ENCODE results near the gene RP9. TPM values are rescaled to one million over a fixed set of nuclear protein-coding genes. Genes with fewer than 3 reads are reported as not detected.
"Not testable (repeated sequence)": the region's sequence is repeated elsewhere in the genome, so short reads cannot be mapped to it uniquely, and the experiment has no call there.

Gene RP9
- total RNA-seq, 2 donors from 2014 or later = 20.8 to 32.2 TPM

- not testable (repeated sequence) for H3K9me3 Mint-ChIP-seq; H3K4me1 Mint-ChIP-seq (ENCODE audit: low read depth); DNase-seq; ATAC-seq (replicated peaks in 1 of 2); H3K27me3 Mint-ChIP-seq (ENCODE audit: low read depth); H3K4me3 Mint-ChIP-seq; H3K27ac Mint-ChIP-seq
- peaks cover 7 to 14% of the 10 kb centered on the region in 2 donors for H3K36me3 Mint-ChIP-seq (ENCODE audit: insufficient read depth in 2 of 2)
Measured at GRCh38 chr7:33094745-33095275, 14.4 kb downstream of the RP9 start.

GRCh38 chr7:33093266-33093665 is 15.9 kb downstream of the RP9 start:
- no peaks in the 10 kb centered on the region for H3K27me3 Mint-ChIP-seq (ENCODE audit: low read depth)
- no peak overlapping the region for H3K27ac Mint-ChIP-seq
- no peaks in the 10 kb centered on the region for H3K9me3 Mint-ChIP-seq
- peaks cover 5 to 12% of the 10 kb centered on the region in 2 donors for H3K36me3 Mint-ChIP-seq (ENCODE audit: insufficient read depth in 2 of 2)
- DNase-seq = no peak
- ATAC-seq (replicated peaks in 1 of 2) = no peak
- no peaks in the 10 kb centered on the region for H3K4me1 Mint-ChIP-seq (ENCODE audit: low read depth)
- H3K4me3 Mint-ChIP-seq = no peak overlapping the region

DNA sequence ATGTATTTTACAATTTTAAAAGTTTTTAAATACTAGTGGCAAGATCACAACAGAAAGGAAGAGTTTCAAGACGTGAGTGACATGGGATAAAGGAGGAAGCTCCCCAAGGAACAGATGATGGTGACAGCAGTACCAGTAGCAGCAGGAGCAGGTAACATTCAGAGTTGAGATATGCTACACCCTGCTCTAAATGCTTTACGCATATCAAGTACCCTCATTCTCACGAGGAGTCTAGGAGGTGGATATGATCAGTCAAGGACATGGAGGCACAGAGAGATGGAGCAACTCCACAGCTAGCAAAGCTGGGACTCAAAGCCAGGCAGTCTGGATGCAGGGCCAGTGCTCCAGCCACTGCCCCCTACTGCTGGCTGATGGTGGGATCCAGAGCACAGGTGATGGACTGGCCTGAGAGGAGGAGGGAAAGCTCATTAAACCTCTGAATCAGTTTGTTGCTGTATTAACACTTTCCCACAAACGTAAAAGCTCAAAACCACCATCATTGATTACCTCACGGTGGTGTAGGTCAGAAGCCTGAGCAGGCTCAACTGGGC is 17.5 kb downstream of the RP9 start:
- H3K27me3 Mint-ChIP-seq (ENCODE audit: low read depth) = no peaks in the 10 kb centered on the region
- no peak overlapping the region for H3K4me3 Mint-ChIP-seq
- DNase-seq = no peak
- no peak overlapping the region for H3K27ac Mint-ChIP-seq
- H3K9me3 Mint-ChIP-seq = no peaks in the 10 kb centered on the region
- H3K36me3 Mint-ChIP-seq (ENCODE audit: insufficient read depth in 2 of 2) = peaks cover 1 to 10% of the 10 kb centered on the region in 2 donors
- no peak for ATAC-seq (replicated peaks in 1 of 2)
- no peaks in the 10 kb centered on the region for H3K4me1 Mint-ChIP-seq (ENCODE audit: low read depth)

- H3K4me3 Mint-ChIP-seq = no peak overlapping the region
- no peak for DNase-seq
- no peak overlapping the region for H3K27ac Mint-ChIP-seq
- no peaks in the 10 kb centered on the region for H3K9me3 Mint-ChIP-seq
- peaks cover under 1 to 9% of the 10 kb centered on the region in 2 donors for H3K36me3 Mint-ChIP-seq (ENCODE audit: insufficient read depth in 2 of 2)
- no peaks in the 10 kb centered on the region for H3K4me1 Mint-ChIP-seq (ENCODE audit: low read depth)
- no peak for ATAC-seq (replicated peaks in 1 of 2)
- H3K27me3 Mint-ChIP-seq (ENCODE audit: low read depth) = no peaks in the 10 kb centered on the region
Measured at GRCh38 chr7:33091111-33091531, 18.1 kb downstream of the RP9 start.

DNA sequence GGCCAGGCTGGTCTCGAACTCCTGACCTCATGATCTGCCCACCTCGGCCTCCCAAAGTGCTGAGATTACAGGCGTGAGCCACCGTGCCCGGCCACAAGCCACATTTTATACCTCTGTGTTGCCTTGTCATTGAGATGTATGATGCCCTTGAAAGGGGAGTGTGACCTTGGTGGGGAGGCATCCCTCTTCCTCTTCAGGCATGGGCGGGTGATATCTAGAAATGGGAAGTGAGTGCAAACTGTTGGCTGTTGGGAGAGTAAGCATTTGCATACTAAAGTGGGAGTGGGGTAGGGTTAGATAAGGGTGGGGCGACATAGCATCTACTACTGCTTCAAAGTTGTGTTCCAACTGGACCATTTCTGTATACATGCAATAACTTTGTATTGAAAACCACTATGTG is 20.1 kb downstream of the RP9 start:
- H3K9me3 Mint-ChIP-seq = no peaks in the 10 kb centered on the region
- DNase-seq (no peak), ATAC-seq (replicated peaks in 1 of 2) (no peak)
- no peak overlapping the region for H3K4me3 Mint-ChIP-seq
- H3K4me1 Mint-ChIP-seq (ENCODE audit: low read depth) = no peaks in the 10 kb centered on the region
- no peak overlapping the region for H3K27ac Mint-ChIP-seq
- H3K27me3 Mint-ChIP-seq (ENCODE audit: low read depth) = no peaks in the 10 kb centered on the region
- H3K36me3 Mint-ChIP-seq (ENCODE audit: insufficient read depth in 2 of 2) = peaks cover 0 to 3% of the 10 kb centered on the region in 2 donors

DNA sequence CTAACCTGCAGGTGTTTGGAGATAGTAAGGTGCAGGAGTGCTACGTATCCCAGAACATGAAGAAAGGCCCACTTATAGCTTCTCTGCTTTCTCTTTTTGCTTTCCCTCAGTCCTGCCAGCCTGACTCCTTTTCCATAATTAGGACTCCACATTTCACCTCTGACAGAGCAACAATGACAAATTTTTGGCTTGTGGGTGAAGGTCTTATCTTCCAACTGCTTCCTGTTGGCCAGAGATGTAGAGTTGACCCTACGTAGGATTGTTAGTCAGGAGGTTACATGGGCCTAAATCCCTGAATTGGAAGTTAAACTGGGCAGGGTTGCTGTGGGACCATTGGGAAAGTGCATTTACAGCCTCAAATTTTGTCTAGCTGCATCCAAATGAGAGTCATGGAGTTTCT is 21.3 kb downstream of the RP9 start:
- Mint-ChIP-seq H3K27ac (no peak overlapping the region), H3K4me1 (ENCODE audit: low read depth) (no peaks in the 10 kb centered on the region), H3K9me3 (no peaks in the 10 kb centered on the region), H3K27me3 (ENCODE audit: low read depth) (no peaks in the 10 kb centered on the region), H3K4me3 (no peak overlapping the region), H3K36me3 (ENCODE audit: insufficient read depth in 2 of 2) (peaks cover 0 to 2% of the 10 kb centered on the region in 2 donors)
- ATAC-seq (replicated peaks in 1 of 2) = no peak
- no peak for DNase-seq

DNA sequence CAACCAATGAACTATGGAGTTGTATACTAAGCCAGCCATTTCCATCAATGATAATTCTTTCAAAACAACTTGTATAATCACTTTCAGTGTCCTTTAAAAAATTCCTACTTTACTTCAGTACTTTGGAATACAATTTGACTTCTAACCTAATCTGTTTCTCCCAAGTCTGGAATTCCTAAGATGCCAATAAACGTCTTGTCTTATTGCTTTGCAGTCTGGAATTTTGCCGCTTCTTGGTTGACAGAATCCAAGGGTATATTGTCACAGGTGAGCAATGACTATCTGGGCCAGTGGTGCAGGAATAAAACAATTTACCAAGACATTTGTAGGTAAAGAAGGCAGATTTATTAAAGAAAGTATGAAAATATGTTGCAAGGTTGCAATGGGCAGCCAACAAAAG is 21.8 kb downstream of the RP9 start:
- H3K36me3 Mint-ChIP-seq (ENCODE audit: insufficient read depth in 2 of 2) = no peaks in the 10 kb centered on the region
- ATAC-seq (replicated peaks in 1 of 2) (no peak), DNase-seq (no peak)
- H3K4me3 Mint-ChIP-seq = no peak overlapping the region
- no peak overlapping the region for H3K27ac Mint-ChIP-seq
- H3K4me1 Mint-ChIP-seq (ENCODE audit: low read depth) = no peaks in the 10 kb centered on the region
- no peaks in the 10 kb centered on the region for H3K9me3 Mint-ChIP-seq
- H3K27me3 Mint-ChIP-seq (ENCODE audit: low read depth) = no peaks in the 10 kb centered on the region

GRCh38 chr7:33079763-33080690 is 29.2 kb downstream of the RP9 start:
- Mint-ChIP-seq H3K27ac (no peak overlapping the region), H3K4me3 (no peak overlapping the region), H3K36me3 (ENCODE audit: insufficient read depth in 2 of 2) (no peaks in the 10 kb centered on the region), H3K9me3 (no peaks in the 10 kb centered on the region), H3K27me3 (ENCODE audit: low read depth) (peaks cover 11% of the 10 kb centered on the region), H3K4me1 (ENCODE audit: low read depth) (peaks cover 9% of the 10 kb centered on the region)
- no peak for ATAC-seq (replicated peaks in 1 of 2)
- DNase-seq = no peak

DNA sequence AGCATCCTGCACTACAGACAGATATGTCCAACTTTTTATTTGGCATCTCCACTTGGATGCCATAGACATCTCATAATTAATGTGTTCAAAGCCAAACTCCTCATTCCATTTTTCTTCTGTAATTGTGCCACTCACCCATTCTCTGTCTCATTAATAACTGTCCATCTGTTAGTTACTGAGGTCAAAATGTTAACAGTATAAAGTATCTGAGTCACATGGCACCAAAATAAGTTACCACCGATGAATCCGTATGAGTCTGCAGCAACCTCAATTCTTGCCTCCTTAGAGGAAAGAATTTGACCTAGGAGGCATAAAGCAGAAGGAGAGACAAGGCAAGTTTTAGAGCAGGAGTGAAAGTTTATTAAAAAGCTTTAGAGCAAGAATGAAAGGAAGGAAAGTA is 30.1 kb downstream of the RP9 start:
- no peak overlapping the region for H3K27ac Mint-ChIP-seq
- no peaks in the 10 kb centered on the region for H3K9me3 Mint-ChIP-seq
- H3K4me3 Mint-ChIP-seq = no peak overlapping the region
- peaks cover 17% of the 10 kb centered on the region for H3K27me3 Mint-ChIP-seq (ENCODE audit: low read depth)
- no peaks in the 10 kb centered on the region for H3K36me3 Mint-ChIP-seq (ENCODE audit: insufficient read depth in 2 of 2)
- H3K4me1 Mint-ChIP-seq (ENCODE audit: low read depth) = peaks cover 9% of the 10 kb centered on the region
- no peak for ATAC-seq (replicated peaks in 1 of 2)
- no peak for DNase-seq

DNA sequence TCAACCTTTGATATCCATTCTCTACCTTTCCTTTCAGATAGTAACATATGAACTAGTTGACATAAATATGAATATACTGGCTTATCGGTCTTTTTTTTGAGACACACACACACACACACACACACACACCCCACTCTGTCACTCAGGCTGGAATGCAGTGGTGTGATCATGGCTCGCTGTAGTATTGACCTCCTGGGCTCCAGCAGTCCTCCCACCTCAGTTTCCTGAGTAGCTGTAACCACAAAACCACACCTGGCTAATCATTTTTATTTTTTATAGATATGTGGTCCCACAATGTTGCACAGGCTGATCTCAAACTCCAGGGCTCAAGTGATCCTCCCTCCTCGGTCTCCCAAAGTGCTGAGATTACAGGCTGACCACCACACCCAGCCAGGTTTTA is 32.5 kb downstream of the RP9 start:
- peaks cover 9% of the 10 kb centered on the region for H3K4me1 Mint-ChIP-seq (ENCODE audit: low read depth)
- peaks cover 0 to 2% of the 10 kb centered on the region in 2 donors for H3K9me3 Mint-ChIP-seq
- H3K27ac Mint-ChIP-seq = no peak overlapping the region
- H3K36me3 Mint-ChIP-seq (ENCODE audit: insufficient read depth in 2 of 2) = peaks cover 0 to under 1% of the 10 kb centered on the region in 2 donors
- ATAC-seq (replicated peaks in 1 of 2) = no peak
- H3K27me3 Mint-ChIP-seq (ENCODE audit: low read depth) = peaks cover 23% of the 10 kb centered on the region
- H3K4me3 Mint-ChIP-seq = no peak overlapping the region
- no peak for DNase-seq

DNA sequence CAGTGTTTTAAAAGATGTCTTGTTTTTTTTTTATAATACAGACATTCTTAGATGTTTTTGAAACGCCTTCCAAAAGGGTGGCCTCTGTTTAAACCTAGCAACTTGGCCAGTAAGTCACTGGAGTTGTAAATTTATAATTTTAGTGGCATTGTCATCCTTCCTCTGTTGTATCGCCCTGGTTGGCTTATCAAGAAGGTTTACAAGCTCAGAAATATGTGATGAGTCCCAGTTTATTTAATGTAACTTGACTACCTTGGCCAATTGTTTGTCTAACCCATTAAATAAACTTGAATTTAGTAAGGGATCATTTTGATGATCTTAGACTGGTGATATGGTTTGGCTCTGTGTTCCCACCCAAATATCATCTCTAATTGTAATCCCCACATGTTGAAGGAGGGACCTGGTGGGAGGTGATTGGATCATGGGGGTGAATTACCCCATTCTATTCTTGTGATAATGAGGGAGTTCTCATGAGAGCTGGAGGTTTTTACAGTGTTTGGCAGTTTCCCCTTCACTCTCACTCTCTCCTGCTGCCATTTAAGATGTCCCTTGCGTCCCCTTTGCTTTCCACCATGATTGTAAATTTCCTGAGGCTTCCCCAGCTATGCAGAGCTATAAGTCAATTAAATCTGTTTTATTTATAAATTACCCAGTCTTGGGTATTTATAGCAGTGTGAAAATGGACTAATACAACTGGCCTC is 33.2 kb downstream of the RP9 start:
- Mint-ChIP-seq H3K27ac (no peak overlapping the region), H3K36me3 (ENCODE audit: insufficient read depth in 2 of 2) (peaks cover 0 to 2% of the 10 kb centered on the region in 2 donors), H3K4me1 (ENCODE audit: low read depth) (peaks cover 9% of the 10 kb centered on the region), H3K9me3 (peaks cover 0 to 4% of the 10 kb centered on the region in 2 donors), H3K27me3 (ENCODE audit: low read depth) (peaks cover 23% of the 10 kb centered on the region), H3K4me3 (no peak overlapping the region)
- no peak for DNase-seq
- ATAC-seq (replicated peaks in 1 of 2) = no peak

GRCh38 chr7:33073243-33073642 is 36.0 kb downstream of the RP9 start:
- H3K4me1 Mint-ChIP-seq (ENCODE audit: low read depth) = peaks cover 9% of the 10 kb centered on the region
- peaks cover 0 to 8% of the 10 kb centered on the region in 2 donors for H3K9me3 Mint-ChIP-seq

GRCh38 chr7:33072471-33072870 is 36.7 kb downstream of the RP9 start:
- no peak for DNase-seq

More at GRCh38 chr7:33073243-33073642, 36.0 kb downstream of the RP9 start:
- Mint-ChIP-seq H3K4me3 (no peak overlapping the region), H3K36me3 (ENCODE audit: insufficient read depth in 2 of 2) (peaks cover 2 to 6% of the 10 kb centered on the region in 2 donors), H3K27ac (no peak overlapping the region), H3K27me3 (ENCODE audit: low read depth) (peaks cover 17% of the 10 kb centered on the region)
- no peak for DNase-seq
- no peak for ATAC-seq (replicated peaks in 1 of 2)

More at GRCh38 chr7:33072471-33072870, 36.7 kb downstream of the RP9 start:
- H3K27me3 Mint-ChIP-seq (ENCODE audit: low read depth) = peaks cover 17% of the 10 kb centered on the region
- no peak overlapping the region for H3K4me3 Mint-ChIP-seq
- H3K27ac Mint-ChIP-seq = no peak overlapping the region
- peaks cover 0 to 8% of the 10 kb centered on the region in 2 donors for H3K9me3 Mint-ChIP-seq
- no peak for ATAC-seq (replicated peaks in 1 of 2)
- H3K36me3 Mint-ChIP-seq (ENCODE audit: insufficient read depth in 2 of 2) = peaks cover 2 to 6% of the 10 kb centered on the region in 2 donors
- H3K4me1 Mint-ChIP-seq (ENCODE audit: low read depth) = peaks cover 7% of the 10 kb centered on the region

All from activated T-cell treated with anti-CD3 and anti-CD28 coated beads, Interleukin-2, amount 50 U/mL, for 72 hours (primary cell).